ENCODE measurements around the gene CUL3.

- TF ChIP-seq POLR2AphosphoS5 (IDR thresholded peaks at IDR 0.05; ENCODE audit: low read depth, low read length) (no peak), POLR2A (IDR thresholded peaks at IDR 0.05; ENCODE audit: control extremely low read depth in 1 of 2, low read depth in 2 of 2, low read length in 2 of 2) (no peak), CTCF (IDR thresholded peaks at IDR 0.05; ENCODE audit: control extremely low read depth in 1 of 3, insufficient read depth in 1 of 3, low read depth in 1 of 3, low read length in 3 of 3) (no peak)
Measured at GRCh38 chr2:224457408-224458096, 127.6 kb downstream of the CUL3 start.

Measured in H1 (cell line).